Heart right ventricle (tissue), 16 donors: ENCODE results near the gene DPP10. TPM values are rescaled to one million over a fixed set of nuclear protein-coding genes. Genes with fewer than 3 reads are reported as not detected.

Experiments used
- ATAC-seq, 8 donors: fragments of 200-7000 bp; cut with Tn5 transposase; one replicate each; pipeline ENCODE4 v1.9.1; 2020; ENCODE audit warnings: mild to moderate bottlenecking in 8 of 8, moderate library complexity in 8 of 8, moderate number of reproducible peaks in 1 of 8
- DNase-seq, 2 donors: peaks; one replicate each; pipeline ENCODE4 v3.0.0-alpha.2; 2020
- H3K27ac ChIP-seq, 10 donors: fragments of 200-600 bp; sonication (generic) in 2 of 10; one replicate each; pipeline versions ENCODE4 v1.5.0 to v1.8.0; 2020 to 2022; ENCODE audit warnings: mild to moderate bottlenecking in 3 of 10
- H3K27me3 ChIP-seq, 7 donors: fragments of 200-600 bp; one replicate each; pipeline ENCODE4 v1.8.0; 2021 to 2022; ENCODE audit warnings: mild to moderate bottlenecking in 2 of 7
- H3K36me3 ChIP-seq, 9 donors: fragments of 200-600 bp; sonication (generic) in 1 of 9; one replicate each; pipeline versions ENCODE4 v1.5.0 to v1.8.0; 2020 to 2022; ENCODE audit warnings: mild to moderate bottlenecking in 2 of 9
- H3K4me1 ChIP-seq, 9 donors: fragments of 200-600 bp; sonication (generic) in 1 of 9; one replicate each; pipeline versions ENCODE4 v1.5.0 to v1.8.0; 2020 to 2022; ENCODE audit warnings: mild to moderate bottlenecking in 4 of 9
- H3K4me3 ChIP-seq, 10 donors: fragments of 200-600 bp; sonication (generic) in 2 of 10; one replicate each; pipeline versions ENCODE4 v1.5.0 to v1.8.0; 2020 to 2022; ENCODE audit warnings: mild to moderate bottlenecking in 7 of 10, moderate library complexity in 2 of 10
- H3K9me3 ChIP-seq, 11 donors: fragments of 200-600 bp in 10 of 11; sonication (generic) in 2 of 11; one replicate each; pipeline versions ENCODE4 v1.5.0 to v1.8.0; 2013 to 2022; ENCODE audit warnings: mild to moderate bottlenecking in 2 of 11, control low read depth in 1 of 11, moderate library complexity in 1 of 11
- CTCF ChIP-seq, 9 donors: fragments of 200-600 bp; sonication (generic) in 2 of 9; IDR thresholded peaks; one replicate each; pipeline versions ENCODE4 v1.5.0 to v1.8.0; 2021 to 2022; ENCODE audit warnings: antibody characterized with exemption in 9 of 9, mild to moderate bottlenecking in 5 of 9, moderate library complexity in 1 of 9
- WGBS, 2 donors: extraction: QIAGEN DNeasy Blood & Tissue Kit; methylation state at CpG; one replicate each; pipeline ENCODE4 v1.1.7; 2013; ENCODE audit warnings: inconsistent platforms in 1 of 2; 5-methylcytosine and 5-hydroxymethylcytosine counted together
- intact Hi-C, 10 donors: fragments of 100-400 bp; cut with DNase I; formaldehyde crosslinking; loops; one replicate each; pipeline versions ENCODE4 v1.11.1 to v1.14.2; 2022
- polyA plus RNA-seq, 2 donors: library from polyadenylated mRNA; stranded (reverse); fragments of 200-250 nt; gene quantifications; one replicate each; pipeline ENCODE4 v1.2.3, GENCODE V29; 2013
- total RNA-seq, 10 donors: library from RNA; stranded (reverse); fragmentation: NEBNext Ultra II Directional in 3 of 10; extraction: Animal tissue kit (Norgen Biotek cat#: 25700) in 3 of 10; gene quantifications; one replicate each; pipeline versions ENCODE4 v1.2.1 to v1.2.4, GENCODE V29; 2021 to 2023
- donor health status: Arrhythmogenic right ventricular cardiomyopathy.
- donor health status: ischemic (EF 13 %, LVEDD 7.1; RV severe dilation, severe dysfunction).
- donor health status: healthy with polysubstance abuse.
- donor health status: DM: no; HTN: yes; CAD: no.
- donor health status: DM: no; HTN: no; CAD: no.
- donor health status: ischemic (EF 25% LVEDD 6.9; RV normal size, moderate dysfunction).
- donor health status: ischemic (EF 25% LVEDD 5.7; RV mildly dilated, moderate dysfunction).
- donor health status: healthy.
- donor health status: DM: yes; HTN: yes; CAD: no.
- donor health status: Ischemic cardiomyopathy.
- donor health status: ischemic (EF 35%, LVEDD 5.7; RV mildly dilated, moderate dysfunction).
- donor health status: nonischemic (EF 11% LVEDD 7.7; RV severe dilation, severe dysfunction).
- donor health status: DM: yes; HTN: yes; CAD: no.
- donor health status: PGD.
- donor health status: ischemic (EF 29% LVEDD 5.4; RV normal size, mild dysfunction).
- donor health status: nonischemic (EF 23%, LVEDD 6.1; RV moderate dilation, normal function).

DPP10 gene
- total and polyA plus RNA-seq, 12 donors = 0.15 to 0.49 (median 0.38) TPM; not detected in 9

GRCh38 chr2:114499101-114499500, 56.7 kb downstream of the DPP10 start:
- no peak overlapping the region for H3K4me3 ChIP-seq
- no peaks in the 10 kb centered on the region for H3K27me3 ChIP-seq
- intact Hi-C loops = no loop called here
- no peaks in the 10 kb centered on the region for H3K36me3 ChIP-seq
- peaks cover 0 to 6% (median 0%) of the 10 kb centered on the region in 11 donors for H3K9me3 ChIP-seq
- no peak overlapping the region for H3K27ac ChIP-seq
- no peak for DNase-seq
- H3K4me1 ChIP-seq = no peaks in the 10 kb centered on the region
- 81 to 82% methylated on average over 4 of the region's 4 CpGs for WGBS, 2 donors
- no peak for TF ChIP-seq CTCF (IDR thresholded peaks at IDR 0.05)
- ATAC-seq = no peak

- Histone ChIP-seq H3K27ac (no peak overlapping the region), H3K27me3 (no peaks in the 10 kb centered on the region), H3K4me1 (no peaks in the 10 kb centered on the region), H3K9me3 (peaks cover 0 to 7% (median 0%) of the 10 kb centered on the region in 11 donors), H3K4me3 (no peak overlapping the region), H3K36me3 (no peaks in the 10 kb centered on the region)
- intact Hi-C loops = no loop called here
- no peak for TF ChIP-seq CTCF (IDR thresholded peaks at IDR 0.05)
- DNase-seq (no peak), ATAC-seq (no peak)
Measured at GRCh38 chr2:114507744-114508143, 65.3 kb downstream of the DPP10 start.

GRCh38 chr2:114515882-114516281, 73.4 kb downstream of the DPP10 start:
- TF ChIP-seq CTCF (IDR thresholded peaks at IDR 0.05) = no peak
- no peak for DNase-seq
- WGBS, 2 donors = 81 to 87% methylated on average over 3 of the region's 3 CpGs
- H3K27ac ChIP-seq = no peak overlapping the region
- no peaks in the 10 kb centered on the region for H3K27me3 ChIP-seq
- no peaks in the 10 kb centered on the region for H3K36me3 ChIP-seq
- no peak for ATAC-seq
- no peaks in the 10 kb centered on the region for H3K9me3 ChIP-seq
- no peaks in the 10 kb centered on the region for H3K4me1 ChIP-seq
- intact Hi-C loops = no loop called here
- no peak overlapping the region for H3K4me3 ChIP-seq

GRCh38 chr2:114517580-114517979, 75.1 kb downstream of the DPP10 start:
- Histone ChIP-seq H3K4me1 (no peaks in the 10 kb centered on the region), H3K27me3 (no peaks in the 10 kb centered on the region), H3K9me3 (peaks cover 0 to 1% (median 0%) of the 10 kb centered on the region in 11 donors), H3K36me3 (no peaks in the 10 kb centered on the region), H3K4me3 (no peak overlapping the region), H3K27ac (no peak overlapping the region)
- 88 to 92% methylated on average over 5 of the region's 5 CpGs for WGBS, 2 donors
- no peak for TF ChIP-seq CTCF (IDR thresholded peaks at IDR 0.05)
- intact Hi-C loops = no loop called here
- DNase-seq (no peak), ATAC-seq (no peak)
